Keratinocyte (primary cell): ENCODE data around the gene RBFOX1.

ENCODE experiments used
- CTCF ChIP-seq, 3 experiments: IDR thresholded peaks in 1 of 3; conservative IDR thresholded peaks in 1 of 3; optimal IDR thresholded peaks in 1 of 3; 2 replicates in 2 of 3; 3 replicates in 1 of 3; pipeline versions ENCODE3 to v1.5.1; 2011; ENCODE audit warnings: low read length in 3 of 3, mild to moderate bottlenecking in 3 of 3, moderate library complexity in 2 of 3, control low read depth in 1 of 3, inconsistent platforms in 1 of 3; ENCODE audit not compliant: insufficient read depth in 2 of 3; ENCODE audit errors: extremely low read depth in 1 of 3
- EZH2 ChIP-seq: IDR thresholded peaks from one replicate; pipeline ENCODE4 v1.6.1; 2012; ENCODE audit warnings: inconsistent platforms, mild to moderate bottlenecking, low read length, moderate library complexity

- no peak for TF ChIP-seq CTCF (optimal IDR thresholded peaks at IDR 0.05 in 1 of 3, IDR thresholded peaks at IDR 0.05 in 1 of 3, conservative IDR thresholded peaks at IDR 0.05 in 1 of 3; ENCODE audit: extremely low read depth in 1 of 3, insufficient read depth in 2 of 3, low read length in 3 of 3)
- no peak for TF ChIP-seq EZH2
Measured at GRCh38 chr16:7614021-7614795, 281.6 kb downstream of the RBFOX1 start.
